ENCODE data around the gene TMEM183A.
"Not testable (repeated sequence)": the region's sequence is repeated elsewhere in the genome, so short reads cannot be mapped to it uniquely, and the experiment has no call there.

The TMEM183A gene

GRCh38 chr1:203006948-203007871, at the start of gene TMEM183A:
TMEM183A (plus strand) TSS chr1:203007374; CDS start chr1:203007466, 92 bp downstream.
- DNase-seq: peak; percentile 99

- peak; percentile 87 for DNase-seq
These were observed 49.2 kb upstream of the TMEM183A start, which contains the start of gene ADIPOR1 for GRCh38 chr1:202957733-202958543. ADIPOR1 (minus strand) TSS chr1:202958312; CDS start chr1:202951070, 7,242 bp downstream.

GRCh38 chr1:202958544-202959275, 48.5 kb upstream of the TMEM183A start:
- DNase-seq: no peak

GRCh38 chr1:202959276-202959620, 47.9 kb upstream of the TMEM183A start:
- DNase-seq: no peak

- DNase-seq: no peak
These were observed 45.8 kb upstream of the TMEM183A start for GRCh38 chr1:202961220-202961880.

GRCh38 chr1:202964791-202965410, 42.3 kb upstream of the TMEM183A start:
- peak; percentile 97 for DNase-seq

GRCh38 chr1:202965422-202965821, 41.8 kb upstream of the TMEM183A start:
- DNase-seq: no peak

- DNase-seq: no peak
These were observed 40.9 kb upstream of the TMEM183A start for GRCh38 chr1:202966006-202966898.

GRCh38 chr1:202967684-202968281, 39.4 kb upstream of the TMEM183A start:
- no peak for DNase-seq

- no peak for DNase-seq
These were observed 38.8 kb upstream of the TMEM183A start for GRCh38 chr1:202968351-202968750.

GRCh38 chr1:202968895-202969295, 38.3 kb upstream of the TMEM183A start:
- peak; percentile 34 for DNase-seq

- DNase-seq: no peak
These were observed 35.1 kb upstream of the TMEM183A start for GRCh38 chr1:202972046-202972445.

GRCh38 chr1:202974856-202975255, 32.3 kb upstream of the TMEM183A start:
- DNase-seq: no peak

- no peak for DNase-seq
These were observed 30.5 kb upstream of the TMEM183A start for GRCh38 chr1:202976633-202977032.

- no peak for DNase-seq
These were observed 27.7 kb upstream of the TMEM183A start for GRCh38 chr1:202979459-202979858.

GRCh38 chr1:202981939-202982338, 25.2 kb upstream of the TMEM183A start:
- no peak for DNase-seq

- DNase-seq: no peak
These were observed 24.3 kb upstream of the TMEM183A start for GRCh38 chr1:202982715-202983430.

- not testable (repeated sequence) for DNase-seq
These were observed 21.1 kb upstream of the TMEM183A start for GRCh38 chr1:202986120-202986519.

GRCh38 chr1:202987255-202987654, 19.9 kb upstream of the TMEM183A start:
- no peak for DNase-seq
